HG03457 (cell line): ENCODE data around the gene CYP19A1.

Experiments used
- ATAC-seq: cut with Tn5 transposase; IDR thresholded peaks from one replicate; pipeline ENCODE4 v1.9.1; 2021; ENCODE audit warnings: moderate number of reproducible peaks; ENCODE audit not compliant: unreplicated experiment

The CYP19A1 gene

GRCh38 chr15:51363383-51363782, 25.0 kb upstream of the CYP19A1 start:
- ATAC-seq, result no peak

- no peak for ATAC-seq
Measured at GRCh38 chr15:51359981-51360380, 21.6 kb upstream of the CYP19A1 start.

GRCh38 chr15:51356983-51357382, 18.6 kb upstream of the CYP19A1 start:
- ATAC-seq, result no peak

GRCh38 chr15:51356147-51356546, 17.8 kb upstream of the CYP19A1 start:
- no peak for ATAC-seq

GRCh38 chr15:51355096-51355495, 16.7 kb upstream of the CYP19A1 start:
- no peak for ATAC-seq

GRCh38 chr15:51353976-51354375, 15.6 kb upstream of the CYP19A1 start:
- ATAC-seq, result no peak

GRCh38 chr15:51350723-51351122, 12.3 kb upstream of the CYP19A1 start:
- ATAC-seq, result no peak

GRCh38 chr15:51349156-51349844, 10.9 kb upstream of the CYP19A1 start:
- ATAC-seq, result no peak

- peak; percentile 80 for ATAC-seq
Measured at GRCh38 chr15:51348688-51349087, 10.3 kb upstream of the CYP19A1 start.

GRCh38 chr15:51346136-51346535, 7.7 kb upstream of the CYP19A1 start:
- ATAC-seq, result no peak

GRCh38 chr15:51343466-51343865, 5.1 kb upstream of the CYP19A1 start:
- no peak for ATAC-seq

- no peak for ATAC-seq
Measured at GRCh38 chr15:51342227-51342999, 4.0 kb upstream of the CYP19A1 start.

- no peak for ATAC-seq
Measured at GRCh38 chr15:51341366-51342226, 3.2 kb upstream of the CYP19A1 start, which contains the start of gene GLDN. GLDN (plus strand) TSS chr15:51341655; CDS start chr15:51341685, 30 bp downstream.

GRCh38 chr15:51335538-51336410, 2.6 kb downstream of the CYP19A1 start:
- ATAC-seq, result no peak

GRCh38 chr15:51335087-51335486, 3.3 kb downstream of the CYP19A1 start:
- no peak for ATAC-seq

- no peak for ATAC-seq
Measured at GRCh38 chr15:51334011-51334451, 4.4 kb downstream of the CYP19A1 start.

GRCh38 chr15:51333571-51333970, 4.8 kb downstream of the CYP19A1 start:
- ATAC-seq, result no peak

GRCh38 chr15:51332206-51333147, 5.9 kb downstream of the CYP19A1 start:
- ATAC-seq, result no peak

GRCh38 chr15:51331141-51331540, 7.3 kb downstream of the CYP19A1 start:
- no peak for ATAC-seq
